CD4-positive, CD25-positive, alpha-beta regulatory T cell (primary cell): Measurements from ENCODE around the gene MAPKAPK2. TPM values are rescaled to one million over a fixed set of nuclear protein-coding genes. Genes with fewer than 3 reads are reported as not detected.
"Not testable (repeated sequence)": the region's sequence is repeated elsewhere in the genome, so short reads cannot be mapped to it uniquely, and the experiment has no call there.

Experiments
- ATAC-seq, 2 donors: fragments of 150-1000 bp; cut with Tn5 transposase; one replicate each; pipeline ENCODE4 v1.10.0; 2021; ENCODE audit warnings: low read depth in 2 of 2, moderate number of reproducible peaks in 2 of 2, moderate library complexity in 1 of 2
- DNase-seq, 3 donors: peaks; one replicate each; pipeline versions ENCODE4 v3.0.0 to v3.0.0-alpha.2; 2012 to 2022; ENCODE audit warnings: mixed read lengths in 1 of 3
- H3K27ac ChIP-seq: one replicate; pipeline ENCODE4 v1.7.0; 2013; ENCODE audit warnings: mild to moderate bottlenecking, low read length; ENCODE audit not compliant: insufficient read depth, poor library complexity, severe bottlenecking
- H3K27me3 ChIP-seq: one replicate; pipeline ENCODE4 v1.7.0; 2013; ENCODE audit warnings: low read length; ENCODE audit not compliant: control insufficient read depth, insufficient read depth
- H3K36me3 ChIP-seq: one replicate; pipeline ENCODE4 v1.7.0; 2013; ENCODE audit warnings: mild to moderate bottlenecking, low read length, moderate library complexity; ENCODE audit not compliant: control insufficient read depth, insufficient read depth
- H3K4me1 ChIP-seq: 2 replicates; pipeline ENCODE4 v1.7.0; 2013; ENCODE audit warnings: mild to moderate bottlenecking, low read length; ENCODE audit not compliant: insufficient read depth, control insufficient read depth, poor library complexity, severe bottlenecking
- H3K4me3 ChIP-seq: one replicate; pipeline ENCODE4 v1.7.0; 2013; ENCODE audit warnings: low read depth, mild to moderate bottlenecking, low read length, moderate library complexity
- H3K9me3 ChIP-seq, 2 experiments: 1 replicate in 1 of 2; 2 replicates in 1 of 2; pipeline ENCODE4 v1.7.0; 2013; ENCODE audit warnings: low read length in 2 of 2, mild to moderate bottlenecking in 1 of 2, moderate library complexity in 1 of 2; ENCODE audit not compliant: control insufficient read depth in 2 of 2
- H3K27ac Mint-ChIP-seq, 3 donors: one replicate each; pipeline ENCODE4 v1.8.0; 2020 to 2022; ENCODE audit warnings: mild to moderate bottlenecking in 3 of 3, mixed read lengths in 3 of 3, moderate library complexity in 2 of 3
- H3K27me3 Mint-ChIP-seq: one replicate; pipeline ENCODE4 v1.8.0; 2022; ENCODE audit warnings: mild to moderate bottlenecking, mixed read lengths
- H3K36me3 Mint-ChIP-seq: one replicate; pipeline ENCODE4 v1.8.0; 2020; ENCODE audit warnings: mixed read lengths
- H3K4me1 Mint-ChIP-seq, 4 donors: one replicate each; pipeline ENCODE4 v1.8.0; 2020 to 2022; ENCODE audit warnings: mixed read lengths in 4 of 4, mild to moderate bottlenecking in 1 of 4
- H3K4me3 Mint-ChIP-seq, 4 donors: one replicate each; pipeline ENCODE4 v1.8.0; 2020 to 2022; ENCODE audit warnings: mild to moderate bottlenecking in 4 of 4, mixed read lengths in 4 of 4, moderate library complexity in 3 of 4
- H3K9me3 Mint-ChIP-seq, 7 donors: one replicate each; pipeline ENCODE4 v1.8.0; 2020 to 2022; ENCODE audit warnings: mixed read lengths in 7 of 7, mild to moderate bottlenecking in 3 of 7, moderate library complexity in 2 of 7
- polyA plus RNA-seq, 4 donors: library from polyadenylated mRNA; unstranded; fragments of 300-500 nt; fragmentation: Illumina TruSeq; gene quantifications; one replicate each; pipeline ENCODE4 v1.2.3, GENCODE V29; 2021
- total RNA-seq: library from RNA; stranded (reverse); gene quantifications from one replicate; pipeline ENCODE4 v1.2.3, GENCODE V29; 2022

The MAPKAPK2 gene
- total RNA-seq (167 TPM), polyA plus RNA-seq (1 to 10 TPM; 2.4 to 3.8 (median 2.9) TPM)

- Histone ChIP-seq H3K4me1 (peaks cover 31% of the 10 kb centered on the region), H3K27me3 (no peaks in the 10 kb centered on the region), H3K36me3 (peaks cover 2% of the 10 kb centered on the region), H3K4me3 (peak within 1 kb of the TSS; percentile 92), H3K27ac (peak within 1 kb of the TSS; percentile 83), H3K9me3 (no peaks in the 10 kb centered on the region)
- peaks cover 5% of the 10 kb centered on the region for H3K27me3 Mint-ChIP-seq
- ATAC-seq: peak; percentile 79 to 82
- H3K27ac Mint-ChIP-seq: peak within 1 kb of the TSS; percentile 91 to 99 (median 96)
- peak within 1 kb of the TSS; percentile 93 to 100 (median 98) for H3K4me3 Mint-ChIP-seq
- no peaks in the 10 kb centered on the region for H3K9me3 Mint-ChIP-seq
- H3K36me3 Mint-ChIP-seq: no peaks in the 10 kb centered on the region
- H3K4me1 Mint-ChIP-seq: peaks cover 15 to 42% (median 36%) of the 10 kb centered on the region in 4 donors
- DNase-seq: peak; percentile 72 to 79 (median 73)
Measured at GRCh38 chr1:206684478-206685333, at the start of gene MAPKAPK2. Gene MAPKAPK2, plus strand, starts transcription at chr1:206684905. Its CDS starts 325 bp downstream, at chr1:206685230.

- Histone ChIP-seq H3K27me3 (peaks cover 14% of the 10 kb centered on the region), H3K9me3 (no peaks in the 10 kb centered on the region), H3K4me3 (peak within 1 kb of the TSS; percentile 88), H3K27ac (peak within 1 kb of the TSS; percentile 18), H3K36me3 (no peaks in the 10 kb centered on the region), H3K4me1 (peaks cover 19% of the 10 kb centered on the region)
- peak within 1 kb of the TSS in 2 of 3 donors; percentile 13 to 91 for H3K27ac Mint-ChIP-seq
- H3K4me1 Mint-ChIP-seq: peaks cover 9 to 19% (median 16%) of the 10 kb centered on the region in 4 donors
- no peaks in the 10 kb centered on the region for H3K9me3 Mint-ChIP-seq
- peak within 1 kb of the TSS; percentile 86 to 97 (median 88) for H3K4me3 Mint-ChIP-seq
- ATAC-seq (peak; percentile 94), DNase-seq (peak; percentile 80 to 93 (median 85))
- peaks cover 39% of the 10 kb centered on the region for H3K27me3 Mint-ChIP-seq
- H3K36me3 Mint-ChIP-seq: no peaks in the 10 kb centered on the region
Measured at GRCh38 chr1:206635080-206635977, 49.4 kb upstream of the MAPKAPK2 start, which contains the start of gene DYRK3. Gene DYRK3, plus strand, starts transcription at chr1:206635536. Its CDS starts 168 bp downstream, at chr1:206635704.

- Histone ChIP-seq H3K36me3 (no peaks in the 10 kb centered on the region), H3K27me3 (peaks cover 10% of the 10 kb centered on the region), H3K4me3 (no peak overlapping the region), H3K27ac (no peak overlapping the region), H3K4me1 (peaks cover 19% of the 10 kb centered on the region), H3K9me3 (no peaks in the 10 kb centered on the region)
- Mint-ChIP-seq H3K27ac (peak overlapping the region in 1 of 3 donors; percentile 53), H3K36me3 (no peaks in the 10 kb centered on the region), H3K4me1 (peaks cover 9 to 19% (median 16%) of the 10 kb centered on the region in 4 donors), H3K9me3 (no peaks in the 10 kb centered on the region), H3K27me3 (peaks cover 37% of the 10 kb centered on the region), H3K4me3 (peak overlapping the region; percentile 74 to 87 (median 85))
- ATAC-seq (no peak), DNase-seq (peak in 2 of 3 donors; percentile 17 to 25)
Measured at GRCh38 chr1:206635978-206636345, 48.7 kb upstream of the MAPKAPK2 start.

GRCh38 chr1:206636671-206637070 lies 48.0 kb upstream of the MAPKAPK2 start:
- peak overlapping the region in 2 of 4 donors; percentile 51 to 87 for H3K4me3 Mint-ChIP-seq
- H3K9me3 Mint-ChIP-seq: no peaks in the 10 kb centered on the region
- H3K27ac ChIP-seq: no peak overlapping the region
- ATAC-seq: no peak
- H3K36me3 Mint-ChIP-seq: no peaks in the 10 kb centered on the region
- no peak overlapping the region for H3K4me3 ChIP-seq
- H3K27me3 ChIP-seq: peaks cover 9% of the 10 kb centered on the region
- peaks cover 19% of the 10 kb centered on the region for H3K4me1 ChIP-seq
- H3K27ac Mint-ChIP-seq: no peak overlapping the region
- no peak for DNase-seq
- H3K9me3 ChIP-seq: no peaks in the 10 kb centered on the region
- H3K4me1 Mint-ChIP-seq: peaks cover 9 to 19% (median 16%) of the 10 kb centered on the region in 4 donors
- no peaks in the 10 kb centered on the region for H3K36me3 ChIP-seq
- H3K27me3 Mint-ChIP-seq: peaks cover 33% of the 10 kb centered on the region

- H3K4me3 ChIP-seq: no peak overlapping the region
- no peaks in the 10 kb centered on the region for H3K36me3 Mint-ChIP-seq
- H3K4me1 Mint-ChIP-seq: peaks cover 9 to 19% (median 16%) of the 10 kb centered on the region in 4 donors
- no peaks in the 10 kb centered on the region for H3K9me3 Mint-ChIP-seq
- peaks cover 19% of the 10 kb centered on the region for H3K4me1 ChIP-seq
- H3K27me3 Mint-ChIP-seq: peaks cover 27% of the 10 kb centered on the region
- no peak overlapping the region for H3K27ac Mint-ChIP-seq
- DNase-seq: no peak
- H3K27me3 ChIP-seq: peaks cover 9% of the 10 kb centered on the region
- no peak overlapping the region for H3K27ac ChIP-seq
- peak overlapping the region in 1 of 4 donors; percentile 43 for H3K4me3 Mint-ChIP-seq
- ATAC-seq: no peak
- no peaks in the 10 kb centered on the region for H3K9me3 ChIP-seq
- H3K36me3 ChIP-seq: no peaks in the 10 kb centered on the region
Measured at GRCh38 chr1:206637605-206638004, 47.1 kb upstream of the MAPKAPK2 start.

- not testable (repeated sequence) for H3K27ac Mint-ChIP-seq, H3K9me3 ChIP-seq, H3K4me1 ChIP-seq, ATAC-seq, H3K27me3 ChIP-seq, H3K4me1 Mint-ChIP-seq, H3K36me3 ChIP-seq, H3K9me3 Mint-ChIP-seq, H3K27ac ChIP-seq, H3K4me3 ChIP-seq, DNase-seq, H3K27me3 Mint-ChIP-seq, H3K4me3 Mint-ChIP-seq, H3K36me3 Mint-ChIP-seq
Measured at GRCh38 chr1:206642074-206642473, 42.6 kb upstream of the MAPKAPK2 start.

- no peak for ATAC-seq
- H3K4me3 Mint-ChIP-seq: no peak overlapping the region
- H3K9me3 ChIP-seq: no peaks in the 10 kb centered on the region
Measured at GRCh38 chr1:206643118-206643698, 41.5 kb upstream of the MAPKAPK2 start.

More at GRCh38 chr1:206643118-206643698, 41.5 kb upstream of the MAPKAPK2 start:
- Mint-ChIP-seq H3K36me3 (no peaks in the 10 kb centered on the region), H3K27ac (no peak overlapping the region), H3K4me1 (no peaks in the 10 kb centered on the region), H3K9me3 (no peaks in the 10 kb centered on the region), H3K27me3 (no peaks in the 10 kb centered on the region)
- Histone ChIP-seq H3K4me3 (no peak overlapping the region), H3K4me1 (no peaks in the 10 kb centered on the region), H3K36me3 (no peaks in the 10 kb centered on the region), H3K27me3 (no peaks in the 10 kb centered on the region), H3K27ac (no peak overlapping the region)
- DNase-seq: no peak
